ENCODE data around the gene DCAF4L1. TPM values are rescaled to one million over a fixed set of nuclear protein-coding genes. Genes with fewer than 3 reads are reported as not detected.

The DCAF4L1 gene
- total RNA-seq, 1 experiment from 2014 or later, result not detected

DNA sequence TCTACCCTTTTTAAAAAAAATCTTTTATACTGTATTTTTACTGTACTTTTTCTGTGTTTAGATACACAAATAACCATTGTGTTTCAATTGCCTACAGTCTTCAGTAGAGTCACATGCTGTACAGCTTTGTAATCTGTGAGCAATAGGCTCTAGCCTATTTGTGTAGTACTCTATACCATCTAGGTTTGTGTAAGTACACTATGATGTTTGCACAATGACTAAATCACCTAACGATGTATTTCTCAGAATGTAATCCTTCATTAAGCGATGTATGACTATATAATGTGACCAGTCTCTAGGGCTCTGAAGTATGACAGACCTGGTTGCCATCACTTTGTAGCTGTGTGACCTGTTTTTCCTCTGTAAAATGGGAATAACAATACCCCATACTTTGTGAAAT lies 14.2 kb upstream of the DCAF4L1 start:
- no peak overlapping the region for H3K4me3 ChIP-seq
- no peaks in the 10 kb centered on the region for H3K9me3 ChIP-seq (replicated peaks)
- H3K36me3 ChIP-seq, result no peaks in the 10 kb centered on the region
- H3K27me3 ChIP-seq (replicated peaks), result no peaks in the 10 kb centered on the region
- no peak for DNase-seq (ENCODE audit: low read depth in 1 of 2, low spot score in 2 of 2)
- H3K27ac ChIP-seq, result no peak overlapping the region
- no peaks in the 10 kb centered on the region for H3K4me1 ChIP-seq (replicated peaks)

GRCh38 chr4:41969671-41970070 lies 11.9 kb upstream of the DCAF4L1 start:
- Histone ChIP-seq H3K27ac (no peak overlapping the region), H3K4me3 (no peak overlapping the region), H3K36me3 (no peaks in the 10 kb centered on the region), H3K27me3 (replicated peaks) (no peaks in the 10 kb centered on the region), H3K4me1 (replicated peaks) (no peaks in the 10 kb centered on the region), H3K9me3 (replicated peaks) (no peaks in the 10 kb centered on the region)
- DNase-seq (ENCODE audit: low read depth in 1 of 2, low spot score in 2 of 2), result no peak

DNA sequence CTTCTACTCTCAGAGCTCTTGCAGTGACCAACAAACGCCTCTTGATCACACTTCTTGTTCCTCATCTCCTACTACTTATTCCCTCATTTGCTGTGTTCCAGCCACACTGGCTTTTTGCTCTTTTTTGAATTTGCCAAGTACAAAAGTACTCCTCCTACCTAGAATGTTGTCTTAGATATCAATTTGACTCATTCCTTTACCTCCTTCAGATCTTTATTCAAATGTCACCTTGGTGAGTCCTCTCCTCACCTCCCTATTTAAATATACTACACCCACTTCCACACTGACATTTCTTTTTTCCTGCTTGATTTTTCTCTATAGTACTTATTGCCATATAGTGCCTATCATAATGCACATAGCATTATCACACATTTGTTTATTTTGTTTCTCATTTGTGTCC lies 6.2 kb upstream of the DCAF4L1 start:
- no peak for DNase-seq (ENCODE audit: low read depth in 1 of 2, low spot score in 2 of 2)
- Histone ChIP-seq H3K27ac (no peak overlapping the region), H3K9me3 (replicated peaks) (no peaks in the 10 kb centered on the region), H3K27me3 (replicated peaks) (no peaks in the 10 kb centered on the region), H3K4me3 (no peak overlapping the region), H3K36me3 (no peaks in the 10 kb centered on the region), H3K4me1 (replicated peaks) (0 out of 2 replicates have a peak, but pooled peaks cover 2% of the 10 kb centered on the region)

GRCh38 chr4:41976775-41977516 lies 4.6 kb upstream of the DCAF4L1 start:
- Histone ChIP-seq H3K4me1 (replicated peaks) (0 out of 2 replicates have a peak, but pooled peaks cover 2% of the 10 kb centered on the region), H3K9me3 (replicated peaks) (no peaks in the 10 kb centered on the region), H3K27me3 (replicated peaks) (no peaks in the 10 kb centered on the region), H3K27ac (no peak overlapping the region), H3K36me3 (no peaks in the 10 kb centered on the region), H3K4me3 (no peak overlapping the region)
- no peak for DNase-seq (ENCODE audit: low read depth in 1 of 2, low spot score in 2 of 2)

DNA sequence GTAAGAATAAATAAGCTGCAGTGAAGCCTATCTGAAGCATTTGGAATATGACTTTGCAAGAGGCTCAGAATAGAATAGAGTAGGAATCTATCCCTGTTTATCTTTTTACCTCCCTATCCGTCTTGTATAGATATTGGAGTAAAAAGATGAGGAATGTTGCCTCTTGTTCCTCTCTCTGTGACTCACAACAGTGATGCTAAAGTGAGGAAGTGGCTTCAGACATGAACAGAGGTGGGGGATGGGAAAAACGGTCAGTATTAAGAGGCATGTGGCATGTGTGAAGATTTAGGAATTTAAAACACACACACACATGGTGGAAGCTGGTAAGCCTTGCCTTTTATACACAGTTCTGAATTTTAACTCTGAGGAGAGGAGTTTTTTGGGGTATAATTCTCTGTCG lies 3.8 kb upstream of the DCAF4L1 start:
- DNase-seq (ENCODE audit: low read depth in 1 of 2, low spot score in 2 of 2), result no peak
- no peaks in the 10 kb centered on the region for H3K27me3 ChIP-seq (replicated peaks)

DNA sequence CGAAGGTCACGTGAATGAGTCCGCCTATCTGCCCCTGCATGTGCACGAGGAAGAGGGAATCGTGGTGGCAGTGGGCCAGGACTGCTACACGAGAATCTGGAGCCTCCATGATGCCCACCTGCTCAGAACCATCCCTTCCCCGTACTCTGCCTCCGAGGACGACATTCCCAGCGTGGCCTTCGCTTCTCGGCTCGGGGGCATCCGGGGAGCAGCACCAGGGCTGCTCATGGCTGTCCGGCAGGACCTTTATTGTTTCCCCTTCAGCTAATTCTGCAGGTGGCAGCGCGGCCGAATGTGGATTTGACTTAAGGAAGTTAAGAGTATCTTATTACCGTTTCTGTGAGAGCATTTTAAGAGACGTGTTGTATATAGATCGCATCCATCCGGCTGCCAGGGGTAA lies 1.2 kb downstream of the DCAF4L1 start:
- H3K9me3 ChIP-seq (replicated peaks), result no peaks in the 10 kb centered on the region
- no peak for DNase-seq (ENCODE audit: low read depth in 1 of 2, low spot score in 2 of 2)
- no peak overlapping the region for H3K27ac ChIP-seq
- H3K4me1 ChIP-seq (replicated peaks), result 0 out of 2 replicates have a peak, but pooled peaks cover under 1% of the 10 kb centered on the region
- no peak overlapping the region for H3K4me3 ChIP-seq
- no peaks in the 10 kb centered on the region for H3K27me3 ChIP-seq (replicated peaks)
- H3K36me3 ChIP-seq, result no peaks in the 10 kb centered on the region

More for the DNA sequence above, 3.8 kb upstream of the DCAF4L1 start:
- no peak overlapping the region for H3K4me3 ChIP-seq
- H3K9me3 ChIP-seq (replicated peaks), result no peaks in the 10 kb centered on the region
- H3K4me1 ChIP-seq (replicated peaks), result 0 out of 2 replicates have a peak, but pooled peaks cover 2% of the 10 kb centered on the region
- no peaks in the 10 kb centered on the region for H3K36me3 ChIP-seq
- no peak overlapping the region for H3K27ac ChIP-seq

GRCh38 chr4:41985151-41985550 lies 3.6 kb downstream of the DCAF4L1 start:
- DNase-seq (ENCODE audit: low read depth in 1 of 2, low spot score in 2 of 2), result no peak
- H3K4me1 ChIP-seq (replicated peaks), result no peaks in the 10 kb centered on the region
- no peaks in the 10 kb centered on the region for H3K36me3 ChIP-seq
- H3K9me3 ChIP-seq (replicated peaks), result no peaks in the 10 kb centered on the region
- no peaks in the 10 kb centered on the region for H3K27me3 ChIP-seq (replicated peaks)
- no peak overlapping the region for H3K4me3 ChIP-seq
- H3K27ac ChIP-seq, result no peak overlapping the region

DNA sequence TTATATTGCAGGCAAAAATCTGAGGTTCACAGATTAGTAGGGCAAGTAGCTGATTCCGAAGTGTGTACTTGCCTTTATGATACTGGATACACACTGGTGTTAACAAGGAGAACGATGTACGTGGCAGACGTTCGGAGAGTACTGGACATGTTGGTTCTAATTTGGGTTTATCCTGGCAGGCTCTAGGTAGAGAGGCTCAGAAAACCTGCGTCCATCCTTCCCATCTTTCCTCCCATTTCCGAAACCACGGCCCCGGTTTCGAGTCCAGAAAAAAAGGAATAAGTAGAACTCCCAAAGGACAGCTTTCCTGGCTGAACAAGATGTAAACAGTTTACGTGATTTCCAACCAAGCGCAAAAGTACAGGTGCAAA lies 8.4 kb downstream of the DCAF4L1 start:
- H3K27ac ChIP-seq, result peak overlapping the region; percentile 77; the same call in 1 of the 2 replicates
- no peaks in the 10 kb centered on the region for H3K27me3 ChIP-seq (replicated peaks)
- no peaks in the 10 kb centered on the region for H3K9me3 ChIP-seq (replicated peaks)
- DNase-seq (ENCODE audit: low read depth in 1 of 2, low spot score in 2 of 2), result no peak
- H3K4me3 ChIP-seq, result peak overlapping the region; percentile 81
- H3K4me1 ChIP-seq (replicated peaks), result 0 out of 2 replicates have a peak, but pooled peaks cover 4% of the 10 kb centered on the region
- no peaks in the 10 kb centered on the region for H3K36me3 ChIP-seq

DNA sequence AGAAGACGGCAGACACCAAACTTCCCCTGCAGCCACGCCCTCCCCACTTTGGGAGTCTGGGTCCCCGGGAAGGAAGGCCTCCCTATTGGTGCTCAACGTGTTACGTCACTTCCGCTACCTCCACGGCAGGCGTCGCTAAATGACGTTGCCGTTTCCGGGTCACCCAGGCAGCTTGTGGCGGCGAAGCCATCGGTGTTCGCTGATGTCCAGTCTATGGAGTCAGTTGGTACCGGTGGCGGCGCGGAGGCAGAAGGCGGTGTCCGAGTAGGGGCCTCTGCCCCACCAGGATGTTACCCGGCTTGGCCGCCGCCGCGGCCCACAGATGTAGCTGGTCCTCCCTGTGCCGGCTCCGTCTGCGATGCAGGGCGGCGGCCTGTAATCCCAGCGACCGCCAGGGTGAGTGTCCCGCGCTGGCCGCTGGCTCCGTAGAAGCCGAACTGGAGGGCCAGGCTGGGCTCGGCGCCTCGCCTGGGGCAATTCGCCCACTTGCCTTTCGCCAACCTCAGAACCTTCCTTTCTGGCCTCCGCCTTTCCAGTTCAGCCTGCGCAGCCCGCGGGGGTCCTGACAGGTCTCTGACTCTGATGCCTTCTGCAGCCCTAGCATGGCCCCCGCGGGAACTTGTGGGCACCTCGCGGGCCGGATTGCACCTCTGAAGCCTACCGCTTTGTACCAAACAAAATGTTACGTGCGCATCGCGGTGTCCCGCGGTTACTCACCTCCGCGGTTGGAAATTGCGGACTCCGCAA lies 9.0 kb downstream of the DCAF4L1 start, which contains the start of gene SLC30A9:
SLC30A9 (plus strand) TSS at position 166 of the 747 bp plus-strand sequence; CDS start at position 288, 122 bp downstream.
- Histone ChIP-seq H3K4me1 (replicated peaks) (0 out of 2 replicates have a peak, but pooled peaks cover 4% of the 10 kb centered on the region), H3K27ac (peak within 1 kb of the TSS; percentile 77), H3K4me3 (peak within 1 kb of the TSS; percentile 81), H3K9me3 (replicated peaks) (no peaks in the 10 kb centered on the region), H3K27me3 (replicated peaks) (no peaks in the 10 kb centered on the region), H3K36me3 (no peaks in the 10 kb centered on the region)
- peak; percentile 84 to 85 for DNase-seq (ENCODE audit: low read depth in 1 of 2, low spot score in 2 of 2)

DNA sequence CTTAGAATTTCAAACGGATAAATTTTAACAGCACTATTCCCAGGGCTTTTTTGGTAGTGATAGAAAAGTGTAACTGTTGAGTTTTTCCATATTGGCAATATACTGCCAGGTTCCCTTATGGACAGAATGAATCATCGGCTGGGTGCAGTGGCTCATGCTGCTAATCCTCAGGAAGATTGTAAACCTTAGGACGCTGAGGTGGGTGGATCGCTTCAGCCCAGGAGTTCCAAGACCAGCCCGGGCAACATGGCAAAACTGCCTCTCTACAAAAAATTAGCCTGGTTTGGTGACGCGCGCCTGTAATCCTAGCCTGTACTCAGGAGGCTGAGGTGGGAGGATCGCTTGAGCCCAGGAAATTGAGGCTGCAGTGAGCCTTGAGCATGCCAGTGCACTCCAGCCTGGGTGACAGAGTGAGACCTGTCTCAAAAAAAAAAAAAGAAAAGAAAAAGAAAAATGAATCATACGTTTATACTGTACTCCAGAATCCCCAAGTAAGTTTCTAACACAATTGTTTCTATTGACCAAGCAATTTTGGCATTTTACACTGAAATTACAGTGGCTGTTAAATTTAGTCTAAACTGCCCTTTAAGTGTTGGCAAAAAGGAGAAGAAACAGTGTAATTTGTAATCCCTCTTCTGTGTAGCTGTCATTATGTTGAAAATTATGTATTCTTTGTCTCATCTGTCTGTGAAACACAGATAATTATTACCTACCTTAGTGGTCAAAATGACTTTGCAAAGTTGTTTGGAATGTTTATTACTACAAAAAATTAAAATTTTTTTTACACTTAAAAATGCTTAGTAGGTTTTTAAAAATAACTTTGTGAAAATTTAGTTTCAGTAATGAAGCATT lies 10.6 kb downstream of the DCAF4L1 start:
- H3K27me3 ChIP-seq (replicated peaks), result no peaks in the 10 kb centered on the region
- no peak overlapping the region for H3K27ac ChIP-seq
- H3K4me1 ChIP-seq (replicated peaks), result 0 out of 2 replicates have a peak, but pooled peaks cover 4% of the 10 kb centered on the region
- no peak for DNase-seq (ENCODE audit: low read depth in 1 of 2, low spot score in 2 of 2)
- no peaks in the 10 kb centered on the region for H3K36me3 ChIP-seq
- no peaks in the 10 kb centered on the region for H3K9me3 ChIP-seq (replicated peaks)
- no peak overlapping the region; the same call in 1 of the 2 replicates for H3K4me3 ChIP-seq

DNA sequence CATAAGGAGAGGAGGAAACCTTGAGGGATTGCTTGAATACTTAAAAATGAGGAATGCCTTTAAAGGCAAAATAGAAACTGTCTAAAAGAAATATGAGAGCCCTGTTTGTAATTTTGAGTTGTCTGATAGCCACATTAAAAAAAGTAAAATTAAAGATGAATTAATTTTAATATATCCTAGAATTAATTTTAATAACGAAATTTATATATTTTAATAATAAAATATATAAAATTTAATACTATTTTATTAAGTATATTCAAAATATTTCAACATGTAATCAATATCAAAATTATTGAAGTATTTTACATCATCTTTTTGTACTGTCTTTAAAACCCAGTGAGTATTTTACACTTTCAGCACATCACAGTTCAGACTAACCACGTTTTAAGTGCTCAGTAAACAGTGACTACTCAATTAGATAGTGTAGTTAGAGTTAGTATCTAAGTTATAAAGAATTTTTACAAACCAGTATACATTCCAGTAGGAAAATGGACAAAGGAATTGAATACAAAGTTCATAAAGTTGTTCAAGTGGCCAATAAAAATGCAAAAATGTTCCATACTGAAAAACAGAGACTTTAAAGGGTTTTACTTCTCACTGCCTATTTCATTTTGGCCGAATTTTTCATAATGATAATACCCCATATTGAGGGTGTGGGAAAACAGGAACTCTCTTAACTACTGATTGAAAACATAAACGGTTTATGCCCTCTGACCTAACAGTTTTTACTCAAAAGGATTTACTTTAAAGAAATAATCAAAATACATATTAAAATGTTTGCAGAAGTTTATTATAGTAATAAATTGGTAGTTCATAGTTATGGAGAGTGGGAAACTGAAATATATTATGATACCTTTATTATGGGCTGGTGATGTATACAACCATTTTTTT lies 11.7 kb downstream of the DCAF4L1 start:
- Histone ChIP-seq H3K9me3 (replicated peaks) (no peaks in the 10 kb centered on the region), H3K4me3 (no peak overlapping the region), H3K36me3 (no peaks in the 10 kb centered on the region), H3K4me1 (replicated peaks) (0 out of 2 replicates have a peak, but pooled peaks cover 4% of the 10 kb centered on the region), H3K27ac (no peak overlapping the region), H3K27me3 (replicated peaks) (no peaks in the 10 kb centered on the region)
- no peak for DNase-seq (ENCODE audit: low read depth in 1 of 2, low spot score in 2 of 2)

DNA sequence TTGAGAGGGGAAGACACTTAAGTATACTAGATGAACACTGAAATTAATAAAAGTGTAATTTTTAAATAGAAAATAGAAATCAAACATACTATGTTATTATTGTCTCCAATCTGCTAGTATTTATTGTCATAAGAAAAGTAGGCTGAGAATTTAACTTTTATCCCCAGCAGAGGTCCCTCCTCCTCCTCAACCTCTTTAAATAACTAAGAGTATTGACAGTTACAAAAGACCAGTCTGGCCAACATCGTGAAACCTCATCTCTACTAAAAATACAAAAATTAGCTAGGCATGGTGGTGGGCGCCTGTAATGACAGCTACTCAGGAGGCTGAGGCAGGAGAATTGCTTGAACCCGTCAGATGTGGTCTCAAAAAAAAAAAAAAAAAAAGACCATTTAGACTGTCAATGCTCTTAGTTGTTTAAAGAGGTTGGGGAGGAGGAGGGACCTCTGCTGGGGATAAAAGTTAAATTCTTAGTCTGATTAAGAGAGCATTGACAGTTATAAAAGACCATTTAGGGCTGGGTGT lies 13.0 kb downstream of the DCAF4L1 start:
- DNase-seq (ENCODE audit: low read depth in 1 of 2, low spot score in 2 of 2), result no peak
- Histone ChIP-seq H3K36me3 (no peaks in the 10 kb centered on the region), H3K4me1 (replicated peaks) (0 out of 2 replicates have a peak, but pooled peaks cover 4% of the 10 kb centered on the region), H3K9me3 (replicated peaks) (no peaks in the 10 kb centered on the region), H3K27me3 (replicated peaks) (no peaks in the 10 kb centered on the region), H3K27ac (no peak overlapping the region), H3K4me3 (no peak overlapping the region)
